ENCODE results near the gene ITK. TPM values are rescaled to one million over a fixed set of nuclear protein-coding genes. Genes with fewer than 3 reads are reported as not detected.

The ITK gene
- total and polyA plus RNA-seq, 4 donors: 0.35 to 1.5 (median 0.43) TPM

DNA sequence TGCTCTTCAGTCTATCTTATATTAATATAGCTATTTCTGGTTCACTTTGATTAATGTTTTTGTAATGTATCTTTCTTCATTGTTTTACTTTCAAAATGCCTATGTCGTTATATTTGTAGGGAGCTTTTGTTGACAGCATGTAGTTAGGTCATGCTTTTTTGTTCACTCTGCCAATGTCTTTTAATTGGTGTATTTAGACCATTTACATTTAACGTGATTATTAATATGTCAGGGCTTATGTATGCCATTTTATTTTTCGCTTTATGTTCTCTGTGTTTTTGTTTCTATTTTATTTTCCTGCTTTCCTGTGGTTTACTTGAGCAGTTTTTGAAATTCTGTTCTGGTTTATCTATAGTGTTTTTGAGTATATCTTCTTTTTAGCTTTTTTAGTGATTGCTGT, 25.3 kb upstream of the ITK start:
- no peak for DNase-seq (ENCODE audit: low spot score)
- no peak for TF ChIP-seq NR2F2 (IDR thresholded peaks at IDR 0.05)
- TF ChIP-seq SP1 (IDR thresholded peaks at IDR 0.05): no peak
- no peak for TF ChIP-seq FOXA2 (IDR thresholded peaks at IDR 0.05)
- TF ChIP-seq, protein P1, sequence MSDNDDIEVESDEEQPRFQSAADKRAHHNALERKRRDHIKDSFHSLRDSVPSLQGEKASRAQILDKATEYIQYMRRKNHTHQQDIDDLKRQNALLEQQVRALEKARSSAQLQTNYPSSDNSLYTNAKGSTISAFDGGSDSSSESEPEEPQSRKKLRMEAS (IDR thresholded peaks at IDR 0.05): no peak
- no peak for TF ChIP-seq RXRA (IDR thresholded peaks at IDR 0.05)
- TF ChIP-seq, protein P2, sequence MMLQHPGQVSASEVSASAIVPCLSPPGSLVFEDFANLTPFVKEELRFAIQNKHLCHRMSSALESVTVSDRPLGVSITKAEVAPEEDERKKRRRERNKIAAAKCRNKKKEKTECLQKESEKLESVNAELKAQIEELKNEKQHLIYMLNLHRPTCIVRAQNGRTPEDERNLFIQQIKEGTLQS (IDR thresholded peaks at IDR 0.05): no peak
- TF ChIP-seq RAD21 (IDR thresholded peaks at IDR 0.05): no peak
- H3K9me3 ChIP-seq (ENCODE audit: control insufficient read depth in 4 of 4, low read length in 3 of 4): no peaks in the 10 kb centered on the region
- no peak overlapping the region for H3K4me3 ChIP-seq (ENCODE audit: low read depth in 1 of 3, low read length in 3 of 3)
- H3K4me1 ChIP-seq (ENCODE audit: control insufficient read depth in 4 of 4, insufficient read depth in 4 of 4, low read length in 3 of 4): no peaks in the 10 kb centered on the region
- no peaks in the 10 kb centered on the region for H3K36me3 ChIP-seq (ENCODE audit: control insufficient read depth in 4 of 4, insufficient read depth in 3 of 4, low read depth in 1 of 4, low read length in 3 of 4)
- no peak overlapping the region for H3K9ac ChIP-seq (ENCODE audit: low read depth in 1 of 2, low read length in 2 of 2)
- H3K27ac ChIP-seq (ENCODE audit: low read depth in 1 of 2, low read length in 2 of 2): no peak overlapping the region
- peaks cover 0 to 3% (median 1%) of the 10 kb centered on the region in 4 donors for H3K27me3 ChIP-seq (ENCODE audit: control insufficient read depth in 4 of 4, insufficient read depth in 4 of 4, low read length in 3 of 4)
- 79% methylated on average over 3 of the region's 3 CpGs for WGBS

DNA sequence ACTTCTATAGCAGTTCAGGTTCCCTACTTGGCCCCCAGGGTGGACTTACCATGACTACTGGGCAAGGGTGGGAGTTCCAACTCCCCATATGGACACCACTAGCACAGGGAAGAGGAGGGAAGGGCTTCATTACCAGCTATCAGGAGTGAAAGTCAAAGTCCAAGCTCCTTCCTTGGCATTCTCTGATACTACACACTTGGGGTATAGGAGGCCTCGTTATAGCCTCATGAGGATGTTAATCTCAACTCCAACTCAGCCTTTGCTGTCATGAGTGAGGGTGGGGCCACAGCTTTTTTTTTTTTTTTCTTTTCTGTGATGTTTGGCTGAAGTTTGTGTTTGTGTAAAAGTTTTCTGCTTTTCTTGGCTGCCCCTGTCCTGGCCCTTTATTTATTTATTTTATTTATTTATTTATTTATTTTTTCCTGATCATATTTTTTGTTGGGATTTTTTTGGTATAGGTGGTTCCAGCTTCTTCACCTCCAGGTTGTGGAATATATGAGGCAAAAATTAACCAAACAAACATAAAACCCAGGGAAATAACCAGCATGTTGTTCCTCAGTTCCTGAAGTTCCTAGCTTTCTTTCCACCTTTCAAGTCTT, 23.2 kb upstream of the ITK start:
- 72% methylated on average over 1 of the region's 1 CpG for WGBS
- DNase-seq (ENCODE audit: low spot score): no peak
- no peak overlapping the region for H3K9ac ChIP-seq (ENCODE audit: low read depth in 1 of 2, low read length in 2 of 2)
- H3K4me1 ChIP-seq (ENCODE audit: control insufficient read depth in 4 of 4, insufficient read depth in 4 of 4, low read length in 3 of 4): no peaks in the 10 kb centered on the region
- no peaks in the 10 kb centered on the region for H3K9me3 ChIP-seq (ENCODE audit: control insufficient read depth in 4 of 4, low read length in 3 of 4)
- peaks cover 0 to 3% (median 1%) of the 10 kb centered on the region in 4 donors for H3K27me3 ChIP-seq (ENCODE audit: control insufficient read depth in 4 of 4, insufficient read depth in 4 of 4, low read length in 3 of 4)
- H3K36me3 ChIP-seq (ENCODE audit: control insufficient read depth in 4 of 4, insufficient read depth in 3 of 4, low read depth in 1 of 4, low read length in 3 of 4): no peaks in the 10 kb centered on the region
- no peak overlapping the region for H3K4me3 ChIP-seq (ENCODE audit: low read depth in 1 of 3, low read length in 3 of 3)
- no peak for TF ChIP-seq YY1 (IDR thresholded peaks at IDR 0.05)
- TF ChIP-seq HNF4A (conservative IDR thresholded peaks at IDR 0.05): no peak
- no peak for TF ChIP-seq RXRA (IDR thresholded peaks at IDR 0.05)
- no peak for TF ChIP-seq TAF1 (conservative IDR thresholded peaks at IDR 0.05)
- TF ChIP-seq, protein P3, sequence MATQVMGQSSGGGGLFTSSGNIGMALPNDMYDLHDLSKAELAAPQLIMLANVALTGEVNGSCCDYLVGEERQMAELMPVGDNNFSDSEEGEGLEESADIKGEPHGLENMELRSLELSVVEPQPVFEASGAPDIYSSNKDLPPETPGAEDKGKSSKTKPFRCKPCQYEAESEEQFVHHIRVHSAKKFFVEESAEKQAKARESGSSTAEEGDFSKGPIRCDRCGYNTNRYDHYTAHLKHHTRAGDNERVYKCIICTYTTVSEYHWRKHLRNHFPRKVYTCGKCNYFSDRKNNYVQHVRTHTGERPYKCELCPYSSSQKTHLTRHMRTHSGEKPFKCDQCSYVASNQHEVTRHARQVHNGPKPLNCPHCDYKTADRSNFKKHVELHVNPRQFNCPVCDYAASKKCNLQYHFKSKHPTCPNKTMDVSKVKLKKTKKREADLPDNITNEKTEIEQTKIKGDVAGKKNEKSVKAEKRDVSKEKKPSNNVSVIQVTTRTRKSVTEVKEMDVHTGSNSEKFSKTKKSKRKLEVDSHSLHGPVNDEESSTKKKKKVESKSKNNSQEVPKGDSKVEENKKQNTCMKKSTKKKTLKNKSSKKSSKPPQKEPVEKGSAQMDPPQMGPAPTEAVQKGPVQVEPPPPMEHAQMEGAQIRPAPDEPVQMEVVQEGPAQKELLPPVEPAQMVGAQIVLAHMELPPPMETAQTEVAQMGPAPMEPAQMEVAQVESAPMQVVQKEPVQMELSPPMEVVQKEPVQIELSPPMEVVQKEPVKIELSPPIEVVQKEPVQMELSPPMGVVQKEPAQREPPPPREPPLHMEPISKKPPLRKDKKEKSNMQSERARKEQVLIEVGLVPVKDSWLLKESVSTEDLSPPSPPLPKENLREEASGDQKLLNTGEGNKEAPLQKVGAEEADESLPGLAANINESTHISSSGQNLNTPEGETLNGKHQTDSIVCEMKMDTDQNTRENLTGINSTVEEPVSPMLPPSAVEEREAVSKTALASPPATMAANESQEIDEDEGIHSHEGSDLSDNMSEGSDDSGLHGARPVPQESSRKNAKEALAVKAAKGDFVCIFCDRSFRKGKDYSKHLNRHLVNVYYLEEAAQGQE (IDR thresholded peaks at IDR 0.05): no peak
- TF ChIP-seq FOXA2 (IDR thresholded peaks at IDR 0.05): no peak
- TF ChIP-seq HNF4G (IDR thresholded peaks at IDR 0.05): no peak
- TF ChIP-seq SP1 (IDR thresholded peaks at IDR 0.05): no peak
- TF ChIP-seq JUND (IDR thresholded peaks at IDR 0.05): no peak
- TF ChIP-seq NR2F2 (IDR thresholded peaks at IDR 0.05): no peak
- TF ChIP-seq EGR1 (IDR thresholded peaks at IDR 0.05; ENCODE audit: low read depth in 2 of 2): no peak
- TF ChIP-seq, protein P4, sequence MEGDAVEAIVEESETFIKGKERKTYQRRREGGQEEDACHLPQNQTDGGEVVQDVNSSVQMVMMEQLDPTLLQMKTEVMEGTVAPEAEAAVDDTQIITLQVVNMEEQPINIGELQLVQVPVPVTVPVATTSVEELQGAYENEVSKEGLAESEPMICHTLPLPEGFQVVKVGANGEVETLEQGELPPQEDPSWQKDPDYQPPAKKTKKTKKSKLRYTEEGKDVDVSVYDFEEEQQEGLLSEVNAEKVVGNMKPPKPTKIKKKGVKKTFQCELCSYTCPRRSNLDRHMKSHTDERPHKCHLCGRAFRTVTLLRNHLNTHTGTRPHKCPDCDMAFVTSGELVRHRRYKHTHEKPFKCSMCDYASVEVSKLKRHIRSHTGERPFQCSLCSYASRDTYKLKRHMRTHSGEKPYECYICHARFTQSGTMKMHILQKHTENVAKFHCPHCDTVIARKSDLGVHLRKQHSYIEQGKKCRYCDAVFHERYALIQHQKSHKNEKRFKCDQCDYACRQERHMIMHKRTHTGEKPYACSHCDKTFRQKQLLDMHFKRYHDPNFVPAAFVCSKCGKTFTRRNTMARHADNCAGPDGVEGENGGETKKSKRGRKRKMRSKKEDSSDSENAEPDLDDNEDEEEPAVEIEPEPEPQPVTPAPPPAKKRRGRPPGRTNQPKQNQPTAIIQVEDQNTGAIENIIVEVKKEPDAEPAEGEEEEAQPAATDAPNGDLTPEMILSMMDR (IDR thresholded peaks at IDR 0.05; ENCODE audit: low read depth, low read length, missing input control): no peak
- TF ChIP-seq FOXA1 (IDR thresholded peaks at IDR 0.05): no peak
- TF ChIP-seq, protein P2 (IDR thresholded peaks at IDR 0.05): no peak
- TF ChIP-seq, protein P1 (IDR thresholded peaks at IDR 0.05): no peak
- TF ChIP-seq, protein P5, sequence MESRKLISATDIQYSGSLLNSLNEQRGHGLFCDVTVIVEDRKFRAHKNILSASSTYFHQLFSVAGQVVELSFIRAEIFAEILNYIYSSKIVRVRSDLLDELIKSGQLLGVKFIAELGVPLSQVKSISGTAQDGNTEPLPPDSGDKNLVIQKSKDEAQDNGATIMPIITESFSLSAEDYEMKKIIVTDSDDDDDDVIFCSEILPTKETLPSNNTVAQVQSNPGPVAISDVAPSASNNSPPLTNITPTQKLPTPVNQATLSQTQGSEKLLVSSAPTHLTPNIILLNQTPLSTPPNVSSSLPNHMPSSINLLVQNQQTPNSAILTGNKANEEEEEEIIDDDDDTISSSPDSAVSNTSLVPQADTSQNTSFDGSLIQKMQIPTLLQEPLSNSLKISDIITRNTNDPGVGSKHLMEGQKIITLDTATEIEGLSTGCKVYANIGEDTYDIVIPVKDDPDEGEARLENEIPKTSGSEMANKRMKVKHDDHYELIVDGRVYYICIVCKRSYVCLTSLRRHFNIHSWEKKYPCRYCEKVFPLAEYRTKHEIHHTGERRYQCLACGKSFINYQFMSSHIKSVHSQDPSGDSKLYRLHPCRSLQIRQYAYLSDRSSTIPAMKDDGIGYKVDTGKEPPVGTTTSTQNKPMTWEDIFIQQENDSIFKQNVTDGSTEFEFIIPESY (IDR thresholded peaks at IDR 0.05): no peak
- TF ChIP-seq RAD21 (IDR thresholded peaks at IDR 0.05): no peak
- no peak overlapping the region for H3K27ac ChIP-seq (ENCODE audit: low read depth in 1 of 2, low read length in 2 of 2)
